Cardiac muscle cell (in vitro differentiated cells and primary cell): ENCODE data around the gene VPS39. TPM values are rescaled to one million over a fixed set of nuclear protein-coding genes. Genes with fewer than 3 reads are reported as not detected.

Experiments used
- DNase-seq, 2 donors: peaks; one replicate each; pipeline versions ENCODE4 v3.0.0 to v3.0.0-alpha.2; 2010 to 2017; ENCODE audit warnings: low read depth in 1 of 2, low spot score in 1 of 2
- H3K27ac ChIP-seq: fragments of 200-600 bp; sonication (generic); 2 replicates; pipeline ENCODE4 v1.5.1; 2016
- H3K27me3 ChIP-seq: fragments of 200-600 bp; sonication (generic); 2 replicates; pipeline ENCODE4 v1.6.0; 2016; ENCODE audit warnings: control low read depth
- H3K36me3 ChIP-seq: fragments of 200-600 bp; sonication (generic); 2 replicates; pipeline ENCODE4 v1.5.1; 2016; ENCODE audit warnings: control low read depth
- H3K4me1 ChIP-seq: fragments of 200-600 bp; sonication (generic); 2 replicates; pipeline ENCODE4 v1.8.1; 2017; ENCODE audit warnings: low read depth, mild to moderate bottlenecking, mixed run types
- H3K4me3 ChIP-seq: fragments of 200-600 bp; sonication (generic); 2 replicates; pipeline ENCODE4 v1.5.1; 2016; ENCODE audit warnings: mild to moderate bottlenecking
- H3K9me3 ChIP-seq: fragments of 200-600 bp; sonication (generic); 2 replicates; pipeline ENCODE4 v1.5.1; 2017; ENCODE audit warnings: low read depth, mild to moderate bottlenecking, control low read depth
- CTCF ChIP-seq: IDR thresholded peaks from 2 replicates; pipeline ENCODE4 v1.5.1; 2012; ENCODE audit warnings: low read depth, mild to moderate bottlenecking, low read length
- polyA plus RNA-seq: library from polyadenylated mRNA; unstranded; fragments of >200 nt; fragmentation: Nextera tagmentation; extraction: Ambion mirVana; gene quantifications from 2 replicates; pipeline ENCODE4 v1.2.1, GENCODE V29; 2016
- total RNA-seq: library from RNA; depleted of rRNA; stranded (reverse); fragments of >200 nt; gene quantifications from 2 replicates; pipeline ENCODE4 v1.2.3, GENCODE V29; 2016

Gene VPS39
- total and polyA plus RNA-seq, 2 experiments from 2014 or later: 45.7 to 56.4 TPM

DNA sequence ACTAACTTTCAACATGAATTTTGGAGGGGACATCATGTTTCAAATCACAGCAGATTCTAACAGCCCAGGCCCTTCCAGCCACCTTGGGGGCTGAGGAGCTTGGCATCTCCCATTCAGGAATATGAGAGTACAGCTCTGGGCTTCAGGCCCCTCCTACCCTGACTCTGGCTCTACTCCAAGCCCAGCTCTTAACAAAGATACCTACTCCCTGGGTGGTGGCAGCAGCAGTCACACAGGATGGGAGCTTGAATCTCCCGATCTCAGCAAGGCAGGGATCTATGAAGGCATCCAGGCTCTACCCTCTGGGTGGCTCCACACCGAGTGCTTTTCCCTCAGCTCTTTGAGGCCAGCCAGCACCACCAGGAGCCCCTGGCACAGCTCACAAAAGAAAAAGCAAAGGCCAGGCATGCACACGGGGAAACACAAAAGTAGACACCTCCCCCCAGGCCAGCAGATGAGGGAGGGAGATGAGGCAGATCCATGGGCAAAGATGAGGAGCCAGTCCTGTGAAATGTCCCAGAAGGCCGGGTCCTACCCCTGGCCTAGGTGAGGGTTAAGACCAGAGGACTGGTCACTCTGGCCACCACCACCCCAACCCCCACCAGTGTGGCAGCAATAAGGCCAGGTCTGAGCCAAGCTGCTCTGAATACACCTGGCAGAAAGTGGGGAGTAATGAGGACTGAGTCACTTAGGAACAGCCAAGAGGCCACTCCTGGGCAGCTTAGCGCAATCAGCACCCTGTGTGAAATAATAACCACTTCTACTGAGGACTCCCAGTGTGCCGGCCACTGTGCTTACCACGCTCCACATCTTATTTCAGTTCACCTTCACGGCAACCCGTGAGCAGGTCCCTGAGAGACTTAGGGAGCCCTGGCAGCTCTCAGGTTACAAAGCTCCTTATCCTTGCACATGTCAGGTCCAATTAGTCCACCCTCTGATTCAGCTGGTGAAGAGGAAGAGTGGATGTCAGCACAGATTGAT is 76.0 kb downstream of the VPS39 start:
- peak; percentile 27 to 57 for DNase-seq
- peaks cover 7% of the 10 kb centered on the region for H3K4me1 ChIP-seq
- no peaks in the 10 kb centered on the region for H3K9me3 ChIP-seq
- TF ChIP-seq CTCF: no peak
- H3K27me3 ChIP-seq: peaks cover 2% of the 10 kb centered on the region
- no peaks in the 10 kb centered on the region for H3K36me3 ChIP-seq
- no peak overlapping the region for H3K4me3 ChIP-seq
- no peak overlapping the region for H3K27ac ChIP-seq

- no peaks in the 10 kb centered on the region for H3K36me3 ChIP-seq
- TF ChIP-seq CTCF: no peak
- DNase-seq: no peak
- peaks cover 2% of the 10 kb centered on the region for H3K27me3 ChIP-seq
- H3K27ac ChIP-seq: no peak overlapping the region
- H3K4me1 ChIP-seq: peaks cover 7% of the 10 kb centered on the region
- H3K9me3 ChIP-seq: no peaks in the 10 kb centered on the region
- H3K4me3 ChIP-seq: no peak overlapping the region
Observed at GRCh38 chr15:42131006-42131405, 77.1 kb downstream of the VPS39 start.

- H3K4me1 ChIP-seq: peaks cover 7% of the 10 kb centered on the region
- no peaks in the 10 kb centered on the region for H3K9me3 ChIP-seq
- H3K27ac ChIP-seq: no peak overlapping the region
- no peak overlapping the region for H3K4me3 ChIP-seq
- no peak for DNase-seq
- H3K27me3 ChIP-seq: peaks cover 2% of the 10 kb centered on the region
- no peak for TF ChIP-seq CTCF
- H3K36me3 ChIP-seq: no peaks in the 10 kb centered on the region
Observed at GRCh38 chr15:42130246-42130986, 77.7 kb downstream of the VPS39 start.

DNA sequence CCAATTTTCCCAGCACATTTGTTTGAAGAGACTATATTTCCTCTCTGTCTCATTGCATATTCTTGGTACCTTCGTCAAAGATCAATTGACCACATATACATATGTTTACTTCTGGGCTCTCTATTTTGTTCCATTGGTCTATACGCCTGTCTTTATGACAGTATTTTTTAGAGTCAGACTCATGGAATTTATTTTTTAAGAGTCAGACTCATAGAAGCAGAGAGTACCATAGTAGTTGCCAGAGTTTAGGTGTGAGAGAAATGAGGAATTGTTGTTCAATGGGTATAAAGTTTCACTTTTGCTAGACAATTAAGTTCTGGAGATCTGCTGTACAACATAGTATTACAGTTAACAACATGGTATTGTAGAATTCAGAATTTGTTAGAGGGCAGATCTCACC is 78.7 kb downstream of the VPS39 start:
- peaks cover 2% of the 10 kb centered on the region for H3K27me3 ChIP-seq
- no peak for TF ChIP-seq CTCF
- peaks cover 7% of the 10 kb centered on the region for H3K4me1 ChIP-seq
- no peaks in the 10 kb centered on the region for H3K9me3 ChIP-seq
- H3K27ac ChIP-seq: no peak overlapping the region
- no peak overlapping the region for H3K4me3 ChIP-seq
- no peak for DNase-seq
- no peaks in the 10 kb centered on the region for H3K36me3 ChIP-seq

DNA sequence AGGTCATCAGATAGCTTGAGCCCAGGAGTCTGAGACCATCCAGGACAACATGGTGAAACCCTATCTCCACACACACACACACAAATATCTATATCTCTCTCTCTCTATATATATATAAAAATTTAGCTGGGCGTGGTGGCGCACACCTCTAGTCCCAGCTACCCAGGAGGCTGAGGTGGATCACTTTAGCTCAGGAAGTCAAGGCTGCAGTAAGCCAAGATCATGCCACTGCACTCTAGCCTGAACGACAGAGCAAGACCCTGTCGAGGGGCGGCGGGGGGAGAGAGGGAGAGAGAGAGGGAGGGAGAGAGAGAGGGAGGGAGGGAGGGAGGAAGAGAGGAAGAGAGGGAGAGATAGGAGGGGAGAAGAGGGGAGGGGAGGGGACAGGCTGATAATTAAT is 79.6 kb downstream of the VPS39 start:
- TF ChIP-seq CTCF: no peak
- peaks cover 7% of the 10 kb centered on the region for H3K4me1 ChIP-seq
- H3K27ac ChIP-seq: no peak overlapping the region
- H3K4me3 ChIP-seq: no peak overlapping the region
- H3K27me3 ChIP-seq: peaks cover 2% of the 10 kb centered on the region
- DNase-seq: no peak
- no peaks in the 10 kb centered on the region for H3K36me3 ChIP-seq
- H3K9me3 ChIP-seq: no peaks in the 10 kb centered on the region
